SK-N-SH (cell line): ENCODE data around the gene NUSAP1. TPM values are rescaled to one million over a fixed set of nuclear protein-coding genes. Genes with fewer than 3 reads are reported as not detected.
A peak's percentile ranks its signal among the peaks of the same experiment; 100 is the strongest.
"Not testable (repeated sequence)": the region's sequence is repeated elsewhere in the genome, so short reads cannot be mapped to it uniquely, and the experiment has no call there.

Experiments
- CTCF ChIA-PET: fragments of 300-600, 350-600 bp; formaldehyde crosslinking; extraction: SDS; loops from one replicate; lab custom pipeline; 2021; lab: Yijun Ruan, JAX
- POLR2A ChIA-PET: fragments of 350-600 bp; sonication (Branson Sonifier 250); formaldehyde crosslinking; extraction: SDS; loops from one replicate; lab custom pipeline; 2020; ENCODE audit warnings: antibody characterized with exemption, inconsistent platforms; lab: Yijun Ruan, JAX
- DNase-seq: peaks from one replicate; pipeline ENCODE4 v3.0.0; 2012
- H2AFZ ChIP-seq: fragments of 200-600 bp; sonication (generic); 2 replicates; pipeline ENCODE4 v1.8.1; 2016; ENCODE audit warnings: antibody characterized with exemption, mild to moderate bottlenecking, low read depth
- H3F3A ChIP-seq: fragments of 200-600 bp; sonication (generic); replicated peaks from 2 replicates; pipeline ENCODE3; 2016; ENCODE audit warnings: antibody characterized with exemption, mild to moderate bottlenecking; ENCODE audit not compliant: insufficient read depth
- H3K27ac ChIP-seq, 2 experiments: fragments of 200-500 bp in 1 of 2; fragments of 200-600 bp in 1 of 2; sonication (Bioruptor generic) in 1 of 2; sonication (generic), shearing (Covaris generic) in 1 of 2; 2 replicates each; pipeline versions ENCODE4 v1.5.1 to v1.6.1; 2014 to 2016; ENCODE audit warnings: low read depth in 2 of 2, inconsistent platforms in 1 of 2, low read length in 1 of 2, mild to moderate bottlenecking in 1 of 2, mixed read lengths in 1 of 2
- H3K27me3 ChIP-seq: fragments of 200-600 bp; sonication (generic), shearing (Covaris generic); 2 replicates; pipeline ENCODE4 v1.6.1; 2016; ENCODE audit warnings: mixed run types; ENCODE audit not compliant: insufficient read depth
- H3K36me3 ChIP-seq, 2 experiments: fragments of 200-500 bp in 1 of 2; fragments of 200-600 bp in 1 of 2; sonication (Bioruptor generic) in 1 of 2; sonication (generic) in 1 of 2; replicated peaks in 1 of 2; 2 replicates each; pipeline versions ENCODE3 to v1.5.1; 2014 to 2016; ENCODE audit warnings: low read length in 1 of 2, mild to moderate bottlenecking in 1 of 2; ENCODE audit not compliant: insufficient read depth in 2 of 2, control insufficient read depth in 1 of 2
- H3K4me1 ChIP-seq, 2 experiments: fragments of 200-500 bp in 1 of 2; fragments of 200-600 bp in 1 of 2; sonication (Bioruptor generic) in 1 of 2; sonication (generic), shearing (Covaris generic) in 1 of 2; 2 replicates each; pipeline versions ENCODE4 v1.5.1 to v1.6.1; 2014 to 2016; ENCODE audit warnings: low read depth in 1 of 2, low read length in 1 of 2, mixed run types in 1 of 2; ENCODE audit not compliant: insufficient read depth in 2 of 2, control insufficient read depth in 1 of 2
- H3K4me2 ChIP-seq: fragments of 200-600 bp; sonication (generic), shearing (Covaris generic); 2 replicates; pipeline ENCODE4 v1.6.1; 2017; ENCODE audit warnings: mixed run types
- H3K4me3 ChIP-seq, 2 experiments: fragments of 200-500 bp in 1 of 2; fragments of 200-600 bp in 1 of 2; sonication (Bioruptor generic) in 1 of 2; sonication (generic), shearing (Covaris generic) in 1 of 2; 2 replicates each; pipeline versions ENCODE4 v1.5.1 to v1.8.1; 2014 to 2016; ENCODE audit warnings: low read depth in 2 of 2, inconsistent platforms in 1 of 2, low read length in 1 of 2, mild to moderate bottlenecking in 1 of 2, mixed read lengths in 1 of 2, moderate library complexity in 1 of 2
- H3K79me2 ChIP-seq: fragments of 200-600 bp; sonication (generic); 2 replicates; pipeline ENCODE4 v1.8.1; 2017; ENCODE audit warnings: mild to moderate bottlenecking; ENCODE audit not compliant: insufficient read depth
- H3K9ac ChIP-seq: fragments of 200-600 bp; sonication (generic); 2 replicates; pipeline ENCODE4 v1.6.1; 2017; ENCODE audit warnings: mixed run types
- H3K9me2 ChIP-seq: fragments of 200-600 bp; sonication (generic); 2 replicates; pipeline ENCODE4 v1.6.1; 2017; ENCODE audit warnings: mixed run types
- H3K9me3 ChIP-seq: fragments of 200-600 bp; sonication (generic); 2 replicates; pipeline ENCODE4 v1.6.1; 2017; ENCODE audit warnings: mixed run types, mild to moderate bottlenecking, moderate library complexity
- H4K20me1 ChIP-seq: fragments of 200-600 bp; sonication (generic); 2 replicates; pipeline ENCODE4 v1.6.1; 2017; ENCODE audit warnings: mild to moderate bottlenecking, mixed run types; ENCODE audit not compliant: insufficient read depth
- FOXJ3 ChIP-seq: sonication (generic); formaldehyde crosslinking; IDR thresholded peaks from 2 replicates; pipeline ENCODE4 v1.5.1; 2020; ENCODE audit warnings: mild to moderate bottlenecking, missing genetic modification reagents
- GATA2 ChIP-seq: sonication (generic); formaldehyde crosslinking; IDR thresholded peaks from 2 replicates; pipeline ENCODE4 v1.5.0; 2020; ENCODE audit warnings: mild to moderate bottlenecking, missing genetic modification reagents
- IRF3 ChIP-seq: fragments of 150-350 bp; IDR thresholded peaks from 2 replicates; pipeline ENCODE4 v1.6.1; 2016; ENCODE audit warnings: mild to moderate bottlenecking, low read depth, low read length
- RFX5 ChIP-seq: IDR thresholded peaks from 2 replicates; pipeline ENCODE4 v1.6.1; 2012; ENCODE audit warnings: mild to moderate bottlenecking, improper control_type of control experiment, low read length
- SMC3 ChIP-seq: IDR thresholded peaks from 2 replicates; pipeline ENCODE4 v1.6.1; 2012; ENCODE audit warnings: low read depth, low read length, improper control_type of control experiment
- YY1 ChIP-seq: IDR thresholded peaks from 2 replicates; pipeline ENCODE4 v1.4.0; 2012; ENCODE audit warnings: low read depth, mild to moderate bottlenecking
- WGBS: methylation state at CpG from one replicate; pipeline ENCODE4 v1.1.6; 2017; ENCODE audit warnings: low lambda C conversion rate; 5-methylcytosine and 5-hydroxymethylcytosine counted together
- polyA plus RNA-seq, 3 experiments: library from polyadenylated mRNA; depleted of rRNA; stranded (reverse); fragments of >200 nt; gene quantifications; 2 replicates each; pipeline ENCODE4 v1.2.3, GENCODE V29; 2012
- TF ChIP-seq, protein P1 (sequence below): fragments of 150-350 bp; IDR thresholded peaks from 2 replicates; pipeline ENCODE4 v1.6.1; 2017; ENCODE audit warnings: antibody characterized with exemption, low read length, low read depth, borderline replicate concordance

NUSAP1 gene
- polyA plus RNA-seq, 1 of the 3 experiments (the other 2 are of a cell fraction) = 41.1 TPM

DNA sequence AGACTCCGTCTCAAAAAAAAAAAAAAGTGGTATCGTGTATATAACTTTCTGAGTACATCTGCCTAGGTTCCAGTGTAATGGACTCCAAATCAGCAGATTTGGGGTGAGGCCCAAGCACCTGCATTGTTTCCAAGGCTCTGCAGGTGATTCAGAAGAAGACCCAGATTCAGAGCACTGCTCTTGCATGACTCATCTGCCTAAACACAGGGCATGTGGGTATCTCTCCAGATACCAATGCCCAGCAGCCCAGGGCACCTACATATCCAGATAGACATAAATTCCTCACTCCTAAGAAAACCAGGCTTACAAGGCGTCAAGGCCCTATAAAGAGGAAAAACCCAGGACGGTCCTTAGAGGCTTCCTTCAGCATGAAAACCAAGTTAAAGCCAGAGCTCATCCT is 45.3 kb downstream of the NUSAP1 start:
- Histone ChIP-seq H3K27me3 (no peaks in the 10 kb centered on the region), H3K4me2 (no peak overlapping the region), H3K9ac (no peak overlapping the region), H3K4me3 (no peak overlapping the region), H3F3A (peaks cover 7% of the 10 kb centered on the region), H3K79me2 (no peaks in the 10 kb centered on the region), H3K9me3 (no peaks in the 10 kb centered on the region), H4K20me1 (no peaks in the 10 kb centered on the region), H3K36me3 (peaks cover 7 to 30% of the 10 kb centered on the region in 2 experiments), H2AFZ (no peak overlapping the region), H3K9me2 (no peaks in the 10 kb centered on the region), H3K27ac (no peak overlapping the region), H3K4me1 (no peaks in the 10 kb centered on the region)
- no peak for DNase-seq
- 100% methylated on average over 4 of the region's 4 CpGs for WGBS
- POLR2A ChIA-PET = no interaction called here
- CTCF ChIA-PET = no interaction called here
- no peak for TF ChIP-seq FOXJ3

- H4K20me1 ChIP-seq, CTCF ChIA-PET, POLR2A ChIA-PET, H3K4me2 ChIP-seq, DNase-seq, H3K4me3 ChIP-seq, H3K79me2 ChIP-seq, H2AFZ ChIP-seq, H3K9ac ChIP-seq, H3K9me2 ChIP-seq, H3K4me1 ChIP-seq, H3K9me3 ChIP-seq, H3K27me3 ChIP-seq: not testable (repeated sequence)
- Histone ChIP-seq H3K27ac (peak overlapping the region in 1 of 2 experiments; percentile 1; a peak in 1 of 4 replicates), H3K36me3 (peaks cover 7 to 17% of the 10 kb centered on the region in 2 experiments), H3F3A (peaks cover 18% of the 10 kb centered on the region)
- 82% methylated on average over 9 of the region's 9 CpGs for WGBS
Observed at GRCh38 chr15:41383974-41384749, 51.5 kb downstream of the NUSAP1 start.

DNA sequence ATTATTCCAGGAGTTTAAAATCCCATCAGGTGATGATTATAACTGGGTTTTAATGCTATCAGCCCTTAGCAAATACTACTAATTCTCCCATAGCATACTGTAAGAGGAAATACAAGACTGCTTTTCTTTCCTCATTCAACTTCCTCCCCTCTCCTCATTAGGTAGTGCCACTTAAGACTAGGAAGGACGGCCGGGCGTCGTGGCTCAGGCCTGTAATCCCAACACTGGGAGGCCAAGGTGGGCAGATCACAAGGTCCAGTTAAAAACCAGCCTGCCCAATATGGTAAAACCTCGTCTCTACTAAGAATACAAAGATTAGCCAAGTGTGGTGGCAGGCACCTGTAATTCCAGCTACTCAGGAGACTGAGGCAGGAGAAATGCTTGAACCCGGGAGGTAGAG is 55.0 kb downstream of the NUSAP1 start:
- POLR2A ChIA-PET = no interaction called here
- H3K9me3 ChIP-seq = no peaks in the 10 kb centered on the region
- H3K79me2 ChIP-seq = no peaks in the 10 kb centered on the region
- H3K4me3 ChIP-seq = no peak overlapping the region
- H2AFZ ChIP-seq = no peak overlapping the region
- peaks cover 12% of the 10 kb centered on the region for H3F3A ChIP-seq
- no peaks in the 10 kb centered on the region for H3K27me3 ChIP-seq
- H3K9me2 ChIP-seq = no peaks in the 10 kb centered on the region
- CTCF ChIA-PET = no interaction called here
- H3K9ac ChIP-seq = no peak overlapping the region
- no peak for DNase-seq
- peaks cover 0 to 17% of the 10 kb centered on the region in 2 experiments for H3K36me3 ChIP-seq
- no peaks in the 10 kb centered on the region for H4K20me1 ChIP-seq
- H3K4me2 ChIP-seq = no peak overlapping the region
- TF ChIP-seq RFX5 (no peak), SMC3 (no peak), GATA2 (CRISPR knock-in tag) (no peak), IRF3 (no peak), YY1 (no peak)
- TF ChIP-seq, protein P1, sequence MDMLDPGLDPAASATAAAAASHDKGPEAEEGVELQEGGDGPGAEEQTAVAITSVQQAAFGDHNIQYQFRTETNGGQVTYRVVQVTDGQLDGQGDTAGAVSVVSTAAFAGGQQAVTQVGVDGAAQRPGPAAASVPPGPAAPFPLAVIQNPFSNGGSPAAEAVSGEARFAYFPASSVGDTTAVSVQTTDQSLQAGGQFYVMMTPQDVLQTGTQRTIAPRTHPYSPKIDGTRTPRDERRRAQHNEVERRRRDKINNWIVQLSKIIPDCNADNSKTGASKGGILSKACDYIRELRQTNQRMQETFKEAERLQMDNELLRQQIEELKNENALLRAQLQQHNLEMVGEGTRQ = no peak
- H3K4me1 ChIP-seq = peaks cover 0 to 2% of the 10 kb centered on the region in 2 experiments; a peak in 1 of 4 replicates
- 95% methylated on average over 6 of the region's 6 CpGs for WGBS
- no peak overlapping the region for H3K27ac ChIP-seq
